ENCODE results near the gene VWA8.
"Not testable (repeated sequence)": the region's sequence is repeated elsewhere in the genome, so short reads cannot be mapped to it uniquely, and the experiment has no call there.

The VWA8 gene

DNA sequence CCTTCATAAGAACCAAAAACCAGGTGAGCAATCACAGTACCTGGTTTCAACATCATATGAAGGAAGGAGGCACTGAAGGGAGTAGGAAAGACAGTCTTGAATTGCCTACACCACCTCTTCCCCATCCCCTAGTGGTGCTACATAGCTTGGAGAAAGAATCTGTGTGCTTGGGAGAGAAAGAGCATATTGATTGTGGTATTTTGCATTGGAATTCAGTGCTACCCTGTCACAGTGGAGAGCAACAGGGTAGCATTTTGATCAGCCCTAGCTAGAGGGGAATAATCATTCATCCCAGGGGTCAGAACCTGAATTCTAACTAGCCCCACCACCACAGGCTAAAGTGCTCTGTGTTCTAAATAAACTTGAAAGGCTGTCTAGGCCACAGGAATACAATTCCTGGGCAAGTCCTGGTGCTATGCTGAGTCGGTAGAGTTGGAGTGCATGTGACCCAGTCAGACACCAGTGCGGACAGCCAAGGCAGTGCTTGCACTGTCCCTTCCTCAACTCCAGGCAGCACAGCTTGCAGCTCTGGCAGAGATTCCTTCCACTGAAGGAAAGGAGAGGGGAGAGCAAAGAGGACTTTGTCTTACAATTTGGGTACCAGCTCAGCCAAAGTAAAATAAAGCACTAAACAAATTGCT, 158.7 kb downstream of the VWA8 start:
- no peak for DNase-seq (ENCODE audit: low spot score)

DNA sequence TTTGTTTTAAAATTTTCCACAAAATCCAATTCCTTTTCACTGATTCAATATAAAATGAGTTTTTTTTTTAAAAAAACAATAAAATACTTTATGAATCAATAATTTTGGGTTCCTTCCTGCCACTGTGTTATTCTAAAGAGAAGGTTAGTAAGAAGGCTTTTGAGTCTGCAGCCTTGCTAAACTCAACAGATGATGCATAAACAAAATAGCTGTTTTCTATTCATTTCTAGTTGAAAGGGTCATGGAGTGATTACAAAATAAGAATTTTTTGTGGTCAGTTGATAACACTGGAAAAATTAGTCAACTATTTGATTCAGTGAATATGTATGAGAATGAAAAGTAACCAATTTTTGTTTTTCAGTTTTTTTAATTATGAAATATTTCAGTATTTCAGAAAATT, 169.9 kb downstream of the VWA8 start:
- DNase-seq (ENCODE audit: low spot score), result no peak

- no peak for DNase-seq (ENCODE audit: low spot score)
Observed at GRCh38 chr13:41788552-41788951, 172.4 kb downstream of the VWA8 start.

GRCh38 chr13:41785402-41786172, 175.3 kb downstream of the VWA8 start:
- no peak for DNase-seq (ENCODE audit: low spot score)

DNA sequence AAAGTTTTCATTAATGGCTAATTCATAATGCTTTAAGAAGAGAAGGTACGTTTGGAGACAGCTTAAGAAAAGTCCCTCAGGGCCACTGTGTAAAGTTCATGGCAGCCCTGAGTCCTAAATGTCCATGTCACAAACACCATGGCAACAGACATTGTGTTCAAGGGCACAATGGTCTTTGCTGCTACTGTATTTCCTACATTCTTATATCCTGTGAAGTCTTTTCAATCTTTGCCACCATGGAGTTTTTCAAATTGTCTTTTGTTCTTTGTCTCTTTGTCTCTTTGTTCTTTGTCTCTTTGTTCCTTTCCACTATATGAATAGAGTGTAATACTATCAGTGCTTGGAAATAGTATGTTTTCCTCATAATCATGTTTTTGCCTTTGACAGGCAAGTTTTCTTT, 178.8 kb downstream of the VWA8 start:
- DNase-seq (ENCODE audit: low spot score), result no peak

DNA sequence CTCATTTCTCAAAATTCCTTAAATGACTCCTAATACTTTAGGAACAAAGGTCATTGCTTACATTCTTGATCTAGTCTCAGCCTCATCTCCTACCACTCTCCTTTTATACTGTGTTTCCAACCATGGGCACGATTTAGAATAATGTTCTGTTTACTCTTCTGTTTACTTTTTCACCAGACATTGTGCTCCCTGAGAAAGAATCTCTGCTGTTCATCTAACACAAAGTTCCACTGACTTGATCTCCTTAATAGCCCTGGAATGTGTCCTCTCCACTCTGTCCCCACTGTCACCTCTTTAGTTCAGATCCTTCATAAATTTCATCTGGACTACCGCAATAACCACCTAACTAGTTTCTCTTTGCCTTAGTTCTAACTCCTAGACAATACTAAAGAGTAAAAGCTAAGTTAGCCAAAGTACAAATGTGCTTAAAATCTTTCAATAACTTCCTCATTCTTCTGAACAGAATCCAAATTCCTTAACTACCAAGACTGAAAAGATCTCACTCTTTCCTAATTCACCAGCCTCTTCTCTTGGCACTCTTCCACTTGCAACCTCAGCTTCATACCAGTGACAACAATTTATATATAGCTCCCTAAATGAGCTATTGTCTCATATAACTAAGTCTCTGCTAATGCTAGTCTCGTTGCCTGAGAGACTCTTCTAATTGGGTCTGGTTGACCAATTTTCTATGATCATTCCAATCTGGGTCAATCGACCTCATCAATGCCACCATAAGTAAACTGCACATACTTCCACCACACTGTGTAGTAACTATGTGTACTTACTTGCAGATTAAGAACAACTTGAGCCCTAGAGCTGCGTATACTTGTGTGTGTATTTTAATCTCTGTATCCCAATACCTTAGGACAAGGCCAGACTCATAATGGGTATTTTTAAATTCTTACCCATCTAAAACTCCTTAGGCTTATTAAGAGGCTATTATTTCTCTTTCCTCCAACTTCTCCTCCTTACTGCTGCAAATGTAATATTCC, 179.9 kb downstream of the VWA8 start:
- no peak for DNase-seq (ENCODE audit: low spot score)

DNA sequence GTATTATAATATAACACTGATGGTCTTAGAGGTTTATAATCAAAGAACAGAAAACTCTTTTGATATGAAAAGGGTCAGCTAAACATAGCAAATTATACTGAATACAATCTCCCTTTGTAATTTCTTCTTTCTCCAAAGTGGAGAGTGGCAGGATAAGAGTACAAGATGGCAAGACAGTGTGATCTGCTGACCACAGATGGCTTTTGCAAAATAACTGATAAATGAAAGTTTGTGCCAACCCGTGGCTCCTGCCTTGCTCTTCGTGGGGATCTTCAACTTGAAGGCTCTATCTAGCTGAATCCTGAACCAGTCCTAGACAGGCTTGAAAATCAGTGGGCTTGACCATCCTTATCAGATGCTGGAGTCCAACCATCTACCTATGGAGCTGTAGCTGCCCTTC, 185.7 kb downstream of the VWA8 start:
- no peak for DNase-seq (ENCODE audit: low spot score)

GRCh38 chr13:41774605-41775218, 186.2 kb downstream of the VWA8 start:
- no peak for DNase-seq (ENCODE audit: low spot score)

GRCh38 chr13:41767801-41768200, 193.1 kb downstream of the VWA8 start:
- no peak for DNase-seq (ENCODE audit: low spot score)

- no peak for DNase-seq (ENCODE audit: low spot score)
Observed at GRCh38 chr13:41766439-41766838, 194.5 kb downstream of the VWA8 start.

GRCh38 chr13:41765813-41766212, 195.1 kb downstream of the VWA8 start:
- no peak for DNase-seq (ENCODE audit: low spot score)

- no peak for DNase-seq (ENCODE audit: low spot score)
Observed at GRCh38 chr13:41765020-41765419, 195.9 kb downstream of the VWA8 start.

DNA sequence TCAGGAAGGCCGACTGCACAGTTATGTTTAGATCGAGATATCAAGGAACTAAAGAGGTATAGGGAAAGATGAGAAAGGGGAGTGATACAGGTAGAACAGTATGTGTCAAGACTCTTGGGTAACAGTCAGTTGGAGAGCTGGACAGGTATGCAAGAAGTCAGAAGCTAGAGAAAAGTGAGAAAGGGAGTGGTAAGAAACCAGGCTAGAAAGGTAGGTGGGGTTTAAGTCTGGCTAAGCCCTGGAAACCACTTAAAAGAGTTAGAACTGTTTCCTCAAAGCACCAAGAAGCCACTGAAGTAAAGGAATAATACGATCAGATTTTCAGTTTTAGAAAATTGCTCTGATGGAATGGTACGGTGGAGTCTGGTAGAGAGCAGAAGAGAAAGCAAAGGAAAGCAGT, 196.4 kb downstream of the VWA8 start:
- DNase-seq (ENCODE audit: low spot score), result no peak

DNA sequence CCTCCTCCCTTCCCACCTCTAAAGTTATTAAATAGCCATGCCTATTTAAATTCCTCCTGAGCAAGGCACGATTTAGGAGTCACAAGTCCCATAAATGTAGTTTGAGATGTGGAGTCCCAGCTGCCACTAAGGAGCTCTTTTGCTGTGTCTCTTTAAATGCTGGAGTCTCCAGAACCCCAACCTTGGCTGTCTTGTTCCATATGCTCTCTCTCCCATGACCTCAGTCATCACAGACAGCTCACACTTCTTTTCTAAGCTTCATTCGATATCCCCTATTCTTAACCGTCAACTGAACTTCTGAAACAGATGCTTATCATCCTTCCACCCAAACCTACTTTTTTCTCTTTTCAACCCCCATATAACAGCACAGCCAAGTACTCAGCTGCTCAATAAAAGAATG, 197.1 kb downstream of the VWA8 start:
- no peak for DNase-seq (ENCODE audit: low spot score)

DNA sequence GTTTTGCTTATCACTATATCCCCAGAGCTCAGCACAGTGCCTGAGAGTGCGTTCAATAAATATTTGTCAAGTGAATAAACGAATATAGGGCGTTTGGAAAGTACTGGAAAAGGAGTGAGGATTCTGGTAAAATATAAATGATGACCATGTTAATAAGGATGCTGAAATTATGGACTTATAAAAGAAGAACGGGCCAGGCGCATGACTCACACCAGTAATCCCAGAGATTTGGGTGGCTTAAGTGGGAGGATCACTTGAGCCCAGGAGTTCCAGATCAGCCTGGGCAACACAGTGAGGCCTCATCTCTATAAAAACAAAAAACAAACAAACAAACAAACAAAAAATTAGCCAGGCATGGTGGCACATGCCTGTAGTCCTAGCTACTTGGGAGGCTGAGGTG, 198.1 kb downstream of the VWA8 start:
- no peak for DNase-seq (ENCODE audit: low spot score)

- DNase-seq (ENCODE audit: low spot score), result no peak
Observed at GRCh38 chr13:41756198-41756880, 204.6 kb downstream of the VWA8 start.

GRCh38 chr13:41751734-41752445, 209.0 kb downstream of the VWA8 start:
- no peak for DNase-seq (ENCODE audit: low spot score)

GRCh38 chr13:41751277-41751676, 209.6 kb downstream of the VWA8 start:
- no peak for DNase-seq (ENCODE audit: low spot score)

- no peak for DNase-seq (ENCODE audit: low spot score)
Observed at GRCh38 chr13:41746259-41746658, 214.7 kb downstream of the VWA8 start.

DNA sequence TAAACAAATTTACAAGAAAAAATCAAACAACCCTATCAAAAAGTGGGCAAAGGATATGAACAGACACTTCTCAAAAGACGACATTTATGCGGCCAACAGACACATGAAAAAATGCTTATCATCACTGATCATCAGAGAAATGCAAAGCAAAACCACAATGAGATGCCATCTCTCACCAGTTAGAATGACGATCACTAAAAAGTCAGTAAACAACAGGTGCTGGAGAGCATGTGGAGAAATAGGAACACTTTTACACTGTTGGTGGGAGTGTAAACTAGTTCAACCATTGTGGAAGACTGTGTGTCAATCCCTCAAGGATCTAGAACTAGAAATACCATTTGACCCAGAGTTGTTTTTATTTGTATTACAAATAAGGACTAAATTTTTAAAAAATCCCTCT, 215.4 kb downstream of the VWA8 start:
- not testable (repeated sequence) for DNase-seq (ENCODE audit: low spot score)
